ENCODE measurements around the gene ACAD8. TPM values are rescaled to one million over a fixed set of nuclear protein-coding genes. Genes with fewer than 3 reads are reported as not detected.

Gene ACAD8
- total RNA-seq, 4 donors from 2014 or later: 18.3 to 25.0 (median 21.1) TPM

GRCh38 chr11:134293119-134294113, 40.0 kb downstream of the ACAD8 start:
- Histone ChIP-seq H3K36me3 (no peaks in the 10 kb centered on the region), H3K4me1 (no peaks in the 10 kb centered on the region), H3K27me3 (no peaks in the 10 kb centered on the region), H3K4me3 (no peak overlapping the region), H3K27ac (replicated peaks in 1 of 4) (no peak overlapping the region), H3K9me3 (no peaks in the 10 kb centered on the region)
- no peak for TF ChIP-seq EP300 (IDR thresholded peaks at IDR 0.05)
- intact Hi-C loops (cut with DNase I): no loop called here
- peak; percentile 77 for DNase-seq (ENCODE audit: extremely low spot score)
- 79% methylated on average over 20 of the region's 20 CpGs for WGBS

- H3K27me3 ChIP-seq: no peaks in the 10 kb centered on the region
- DNase-seq (ENCODE audit: extremely low spot score): peak; percentile 83
- no peak for TF ChIP-seq POLR2AphosphoS5 (IDR thresholded peaks at IDR 0.05)
- no peak for TF ChIP-seq CTCF (IDR thresholded peaks at IDR 0.05)
- TF ChIP-seq EP300 (IDR thresholded peaks at IDR 0.05): no peak
- TF ChIP-seq POLR2A (IDR thresholded peaks at IDR 0.05; ENCODE audit: low read depth): no peak
Measured at GRCh38 chr11:134294664-134295063, 41.3 kb downstream of the ACAD8 start.

GRCh38 chr11:134312223-134312622, 58.9 kb downstream of the ACAD8 start:
- no peak for TF ChIP-seq EP300 (IDR thresholded peaks at IDR 0.05)
- no peak for TF ChIP-seq POLR2A (IDR thresholded peaks at IDR 0.05; ENCODE audit: low read depth)
- no peak for TF ChIP-seq POLR2AphosphoS5 (IDR thresholded peaks at IDR 0.05)
- TF ChIP-seq CTCF (IDR thresholded peaks at IDR 0.05): no peak
- no peak overlapping the region for H3K27ac ChIP-seq (replicated peaks in 1 of 4)
- 100% methylated on average over 5 of the region's 12 CpGs for WGBS
- intact Hi-C loops (cut with DNase I): no loop called here
- H3K4me3 ChIP-seq: no peak overlapping the region
- peaks cover 0 to 19% (median 0%) of the 10 kb centered on the region in 4 donors for H3K27me3 ChIP-seq
- H3K9me3 ChIP-seq: peaks cover 0 to 10% (median 8%) of the 10 kb centered on the region in 4 donors
- no peaks in the 10 kb centered on the region for H3K36me3 ChIP-seq
- DNase-seq (ENCODE audit: extremely low spot score): peak; percentile 85
- no peaks in the 10 kb centered on the region for H3K4me1 ChIP-seq

More at GRCh38 chr11:134294664-134295063, 41.3 kb downstream of the ACAD8 start:
- H3K36me3 ChIP-seq: no peaks in the 10 kb centered on the region
- H3K4me3 ChIP-seq: no peak overlapping the region
- WGBS: 90% methylated on average over 9 of the region's 9 CpGs
- no peaks in the 10 kb centered on the region for H3K4me1 ChIP-seq
- no peak overlapping the region for H3K27ac ChIP-seq (replicated peaks in 1 of 4)
- intact Hi-C loops (cut with DNase I): no loop called here
- no peaks in the 10 kb centered on the region for H3K9me3 ChIP-seq

GRCh38 chr11:134312807-134313206, 59.4 kb downstream of the ACAD8 start:
- Histone ChIP-seq H3K27ac (replicated peaks in 1 of 4) (no peak overlapping the region), H3K36me3 (no peaks in the 10 kb centered on the region), H3K27me3 (peaks cover 0 to 19% (median 0%) of the 10 kb centered on the region in 4 donors), H3K4me1 (no peaks in the 10 kb centered on the region), H3K9me3 (peaks cover 0 to 16% (median 11%) of the 10 kb centered on the region in 4 donors), H3K4me3 (no peak overlapping the region)
- intact Hi-C loops (cut with DNase I): no loop called here
- WGBS: 84% methylated on average over 3 of the region's 5 CpGs
- no peak for TF ChIP-seq POLR2A (IDR thresholded peaks at IDR 0.05; ENCODE audit: low read depth)
- no peak for TF ChIP-seq EP300 (IDR thresholded peaks at IDR 0.05)
- no peak for TF ChIP-seq CTCF (IDR thresholded peaks at IDR 0.05)
- no peak for TF ChIP-seq POLR2AphosphoS5 (IDR thresholded peaks at IDR 0.05)
- DNase-seq (ENCODE audit: extremely low spot score): no peak

- intact Hi-C loops (cut with DNase I): no loop called here
- H3K4me3 ChIP-seq: no peak overlapping the region
- 74% methylated on average over 5 of the region's 10 CpGs for WGBS
- no peak for DNase-seq (ENCODE audit: extremely low spot score)
- no peaks in the 10 kb centered on the region for H3K36me3 ChIP-seq
- no peak for TF ChIP-seq POLR2A (IDR thresholded peaks at IDR 0.05; ENCODE audit: low read depth)
- no peaks in the 10 kb centered on the region for H3K4me1 ChIP-seq
- peaks cover 0 to 16% (median 12%) of the 10 kb centered on the region in 4 donors for H3K9me3 ChIP-seq
- H3K27ac ChIP-seq (replicated peaks in 1 of 4): no peak overlapping the region
- peaks cover 0 to 19% (median 0%) of the 10 kb centered on the region in 4 donors for H3K27me3 ChIP-seq
Measured at GRCh38 chr11:134313379-134313778, 60.0 kb downstream of the ACAD8 start.
